NCI-H446 treated with DMSO at 0.1 percent for 48 hours (cell line): ENCODE data around the gene DCST2.
A peak's percentile ranks its signal among the peaks of the same experiment; 100 is the strongest.
"Not testable (repeated sequence)": the region's sequence is repeated elsewhere in the genome, so short reads cannot be mapped to it uniquely, and the experiment has no call there.

Experiments used
- DNase-seq: peaks from one replicate; lab custom pipeline; 2025; lab: John Stamatoyannopoulos, UW

The DCST2 gene

DNA sequence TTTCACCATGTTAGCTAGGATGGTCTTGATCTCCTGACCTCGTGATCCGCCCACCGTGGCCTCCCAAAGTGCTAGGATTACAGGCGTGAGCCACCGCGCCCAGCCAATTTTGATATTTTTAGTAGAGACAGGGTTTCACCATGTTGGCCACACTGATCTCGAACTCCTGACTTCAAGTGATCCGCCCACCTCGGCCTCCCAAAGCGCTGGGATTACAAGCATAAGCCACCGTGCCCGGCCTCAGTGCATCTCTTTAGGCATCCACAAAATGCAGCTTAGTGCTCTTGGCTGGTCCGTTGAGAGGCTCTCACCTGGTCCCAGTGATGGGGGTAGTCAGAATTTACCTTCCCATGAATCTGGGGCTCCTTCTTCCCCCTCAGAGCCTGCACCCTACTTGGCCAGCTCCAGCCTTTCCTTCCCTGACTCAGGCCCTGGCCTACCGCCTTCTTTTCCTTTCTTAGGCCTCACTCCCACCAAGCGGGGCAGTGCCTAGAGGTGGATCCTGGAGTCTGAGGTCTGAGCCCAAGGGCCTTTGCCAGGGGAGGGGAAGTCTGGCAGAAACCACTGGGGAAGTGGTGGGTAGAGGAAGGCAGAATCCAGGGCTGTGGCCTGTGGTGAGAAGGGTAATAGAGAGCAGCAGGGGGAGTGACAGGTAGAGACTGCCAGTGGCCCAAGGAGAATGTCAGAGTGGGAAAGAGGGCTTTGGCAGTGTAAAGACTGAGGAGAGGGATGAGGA is 36.4 kb downstream of the DCST2 start:
- no peak for DNase-seq

- DNase-seq, result peak; percentile 20
These were observed 38.1 kb downstream of the DCST2 start for GRCh38 chr1:154995301-154995983.

DNA sequence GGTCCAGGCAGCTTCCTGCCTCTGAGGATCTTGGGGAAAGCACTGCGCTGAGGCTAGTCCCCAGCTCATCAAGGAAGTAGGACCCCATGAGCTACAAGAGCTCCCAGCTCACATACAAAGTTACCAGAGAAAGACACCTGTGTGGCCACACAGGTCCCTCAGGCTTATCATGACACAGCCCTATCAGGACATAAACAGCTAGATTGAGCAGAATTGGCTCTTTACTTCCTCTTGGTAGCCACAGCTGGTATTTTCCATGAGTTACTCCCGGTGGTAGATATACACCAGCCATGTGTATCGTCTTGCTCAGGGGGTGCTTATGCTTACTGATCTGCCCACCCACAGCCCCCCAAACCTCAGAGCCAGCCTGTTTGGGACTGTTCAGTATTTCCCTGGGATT is 39.0 kb downstream of the DCST2 start:
- DNase-seq, result no peak

- DNase-seq, result no peak
These were observed 39.4 kb downstream of the DCST2 start for GRCh38 chr1:154994269-154994587.

- DNase-seq, result no peak
These were observed 39.9 kb downstream of the DCST2 start, which contains the start of gene LENEP for GRCh38 chr1:154993572-154994268. TSS of gene LENEP (plus strand) at chr1:154993586. CDS start at chr1:154993608, 22 bp downstream.

GRCh38 chr1:154992721-154993571 is 40.6 kb downstream of the DCST2 start:
- DNase-seq, result no peak

DNA sequence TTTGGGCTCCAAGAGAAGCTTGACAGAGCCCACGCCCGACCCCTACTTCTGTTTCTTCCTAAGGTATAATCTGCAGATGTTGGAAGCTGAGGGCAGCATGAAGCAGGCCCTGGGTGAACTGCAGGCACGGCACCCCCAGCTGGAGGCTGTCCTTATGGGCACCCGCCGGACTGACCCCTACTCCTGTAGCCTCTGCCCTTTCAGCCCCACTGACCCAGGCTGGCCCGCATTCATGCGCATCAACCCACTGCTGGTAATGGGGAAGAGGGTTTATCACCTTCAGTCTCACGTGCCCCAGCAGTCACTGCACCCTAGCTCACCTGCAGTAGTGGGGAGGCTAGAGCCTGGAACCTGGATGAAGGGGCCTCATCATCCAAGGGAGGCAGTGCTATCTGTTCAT is 43.3 kb downstream of the DCST2 start:
- DNase-seq, result no peak

DNA sequence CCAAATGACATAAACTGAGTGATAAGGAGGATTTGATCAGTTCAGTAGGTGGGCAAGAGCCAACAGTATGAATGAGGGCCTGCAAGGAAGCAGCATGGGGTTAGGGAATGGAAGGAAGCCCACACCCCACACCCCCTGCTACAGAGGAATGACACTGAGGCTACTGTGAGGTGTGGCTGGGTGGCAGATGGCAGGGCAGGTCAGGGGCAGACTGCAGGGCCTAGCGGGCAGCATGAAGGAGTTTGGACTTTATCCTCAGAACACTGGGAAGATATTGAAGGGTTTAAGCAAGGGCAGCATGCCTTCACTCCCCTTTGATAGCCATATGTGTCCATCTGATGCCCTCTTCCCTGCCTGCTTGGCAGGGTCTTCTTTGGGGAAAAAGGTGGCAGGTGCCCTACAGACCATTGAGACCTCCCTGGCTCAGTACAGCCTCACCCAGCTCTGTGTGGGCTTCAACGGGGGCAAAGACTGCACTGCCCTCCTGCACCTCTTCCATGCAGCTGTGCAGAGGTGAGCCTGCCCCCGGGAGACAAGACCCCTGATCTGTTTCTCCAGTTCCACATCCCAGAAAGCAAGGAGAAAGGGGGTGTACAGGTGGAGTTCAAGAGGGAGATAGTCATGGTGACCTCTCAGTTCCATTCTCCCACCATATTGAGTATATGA is 44.3 kb downstream of the DCST2 start:
- DNase-seq, result no peak

DNA sequence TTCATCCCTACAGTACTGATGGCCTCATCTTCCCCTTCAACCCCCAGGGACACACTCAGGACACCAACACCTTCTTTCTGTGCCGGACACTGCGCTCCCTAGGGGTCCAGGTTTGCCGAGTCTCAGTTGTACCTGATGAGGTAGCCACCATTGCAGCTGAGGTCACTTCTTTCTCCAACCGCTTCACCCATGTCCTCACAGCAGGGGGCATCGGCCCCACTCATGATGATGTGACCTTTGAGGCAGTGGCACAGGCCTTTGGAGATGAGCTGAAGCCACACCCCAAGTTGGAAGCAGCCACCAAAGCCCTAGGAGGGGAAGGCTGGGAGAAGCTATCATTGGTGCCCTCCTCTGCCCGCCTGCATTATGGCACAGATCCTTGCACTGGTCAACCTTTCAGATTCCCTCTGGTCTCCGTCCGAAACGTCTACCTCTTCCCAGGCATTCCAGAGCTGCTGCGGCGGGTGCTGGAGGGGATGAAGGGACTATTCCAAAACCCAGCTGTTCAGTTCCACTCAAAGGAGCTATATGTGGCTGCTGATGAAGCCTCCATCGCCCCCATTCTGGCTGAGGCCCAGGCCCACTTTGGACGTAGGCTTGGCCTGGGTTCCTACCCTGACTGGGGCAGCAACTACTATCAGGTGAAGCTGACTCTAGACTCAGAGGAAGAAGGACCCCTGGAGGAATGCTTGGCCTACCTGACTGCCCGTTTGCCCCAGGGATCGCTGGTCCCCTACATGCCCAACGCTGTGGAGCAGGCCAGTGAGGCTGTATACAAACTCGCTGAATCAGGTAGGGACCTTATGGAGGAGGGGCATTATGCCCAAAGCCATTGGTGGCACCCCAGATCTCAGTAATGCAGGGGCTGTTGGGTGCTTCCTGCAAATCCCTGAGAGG is 45.3 kb downstream of the DCST2 start:
- DNase-seq, result no peak

DNA sequence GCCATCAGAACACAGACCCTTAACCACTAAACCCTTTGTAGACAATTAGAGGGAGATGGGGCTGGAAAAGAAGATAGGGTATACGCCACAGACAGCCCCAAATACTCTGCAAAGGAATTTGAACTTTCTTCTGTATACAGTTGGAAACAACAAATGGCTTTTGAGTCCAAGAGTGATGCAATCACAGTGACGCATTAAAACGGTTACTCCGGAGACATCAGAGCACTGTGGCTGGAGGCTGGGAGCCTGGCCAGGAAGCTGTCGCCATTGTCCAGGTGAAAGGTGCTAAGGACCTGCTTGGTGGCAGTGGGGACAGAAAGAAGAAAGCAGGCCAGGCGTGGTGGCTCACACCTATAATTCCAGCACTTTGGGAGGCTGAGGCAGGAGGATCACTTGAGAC is 46.3 kb downstream of the DCST2 start:
- no peak for DNase-seq

DNA sequence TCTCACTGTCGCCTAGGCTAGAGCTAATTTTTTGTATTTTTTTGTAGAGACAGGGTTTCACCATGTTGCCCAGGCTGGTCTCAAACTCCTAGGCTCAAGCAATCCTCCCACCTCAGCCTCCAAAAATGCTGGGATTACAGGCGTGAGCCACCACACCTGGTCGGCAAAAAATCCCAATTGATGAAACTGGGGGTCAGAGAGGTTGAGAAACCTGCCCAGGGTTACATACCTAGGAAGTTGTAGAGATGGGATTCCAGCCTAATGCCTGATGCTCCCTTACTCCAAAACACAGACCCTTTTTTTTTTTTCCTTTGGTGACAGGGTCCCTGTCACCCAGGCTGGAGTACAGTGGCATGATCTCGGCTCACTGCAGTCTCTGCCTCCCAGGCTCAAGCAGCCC is 46.8 kb downstream of the DCST2 start:
- DNase-seq, result not testable (repeated sequence)

GRCh38 chr1:154983776-154984466 is 49.7 kb downstream of the DCST2 start:
- no peak for DNase-seq

DNA sequence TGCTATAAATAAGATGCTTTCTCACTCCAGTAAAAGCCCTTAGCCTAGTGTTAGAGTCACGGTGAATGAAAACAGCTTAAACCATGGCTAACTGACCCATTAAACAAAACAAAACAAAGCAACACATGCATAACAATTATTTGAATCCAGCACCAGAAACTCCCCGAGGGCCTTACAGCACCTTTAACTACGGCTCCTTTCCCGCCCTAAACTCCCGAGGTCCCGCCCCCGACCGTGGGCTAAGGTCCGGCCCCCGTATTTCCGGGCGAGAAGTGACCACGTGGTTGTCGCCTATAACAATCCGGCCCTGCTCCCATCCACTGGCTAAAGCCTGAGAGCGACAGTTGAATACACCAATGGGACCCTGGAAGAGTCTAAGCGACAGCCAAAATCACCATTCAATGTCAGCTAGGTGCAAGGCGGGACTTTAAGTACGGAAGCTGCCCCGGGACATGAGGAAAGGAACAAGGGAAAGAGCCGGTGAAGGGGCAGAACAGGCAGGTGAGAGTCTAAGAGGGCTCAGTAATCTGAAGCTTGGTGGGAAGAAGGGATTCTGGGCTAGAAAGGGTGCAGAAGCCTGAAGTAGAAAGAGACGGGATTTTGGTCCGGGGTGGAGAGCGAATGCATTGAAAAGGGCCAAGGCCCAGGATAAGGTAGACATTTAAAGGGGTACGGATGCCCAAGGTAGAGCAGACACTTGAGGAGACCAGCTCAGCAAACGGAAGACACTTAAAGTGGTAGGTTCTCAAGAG is 50.5 kb downstream of the DCST2 start, which contains the start of gene FLAD1:
FLAD1 (plus strand) TSS at position 448 of the 752 bp plus-strand sequence. CDS start 351 bp downstream, outside the sequence.
- DNase-seq, result peak; percentile 100

DNA sequence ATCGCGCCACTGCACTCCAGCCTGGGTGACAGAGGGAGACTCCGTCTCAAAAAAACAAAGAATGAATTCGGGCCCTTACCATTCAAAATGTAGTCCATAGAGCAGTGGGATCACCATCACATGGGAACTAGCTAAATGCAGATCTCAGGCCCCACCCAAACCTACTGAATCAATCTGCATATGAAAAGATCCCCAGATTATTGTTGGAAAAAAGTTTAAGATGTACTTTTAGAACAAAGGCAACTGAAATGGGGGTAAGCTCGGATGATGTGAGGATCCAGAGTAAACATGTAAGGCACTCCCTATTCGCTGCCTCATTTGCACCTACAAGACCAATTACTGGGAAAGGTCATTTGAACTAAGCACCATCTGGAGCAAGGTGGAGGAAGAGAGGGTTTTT is 51.2 kb downstream of the DCST2 start:
- DNase-seq, result no peak

DNA sequence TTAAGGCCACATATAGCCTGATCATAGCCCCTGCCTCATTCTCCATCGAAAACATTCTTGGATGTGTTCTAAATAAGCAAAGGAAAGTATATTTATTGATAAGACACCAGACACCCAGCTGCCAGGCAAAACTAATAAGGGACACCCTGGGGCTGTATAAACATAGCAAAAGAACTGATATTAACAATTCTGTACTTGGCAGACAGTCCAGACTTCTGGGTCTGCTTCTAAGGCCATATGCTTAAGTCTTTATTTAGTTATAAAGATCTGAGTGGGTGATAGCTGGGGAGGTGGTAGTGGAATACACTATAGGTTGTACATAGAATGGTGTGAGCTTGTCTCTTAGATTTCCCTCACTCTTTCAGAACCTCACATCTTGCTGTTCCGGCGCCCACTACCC is 55.2 kb downstream of the DCST2 start:
- no peak for DNase-seq

DNA sequence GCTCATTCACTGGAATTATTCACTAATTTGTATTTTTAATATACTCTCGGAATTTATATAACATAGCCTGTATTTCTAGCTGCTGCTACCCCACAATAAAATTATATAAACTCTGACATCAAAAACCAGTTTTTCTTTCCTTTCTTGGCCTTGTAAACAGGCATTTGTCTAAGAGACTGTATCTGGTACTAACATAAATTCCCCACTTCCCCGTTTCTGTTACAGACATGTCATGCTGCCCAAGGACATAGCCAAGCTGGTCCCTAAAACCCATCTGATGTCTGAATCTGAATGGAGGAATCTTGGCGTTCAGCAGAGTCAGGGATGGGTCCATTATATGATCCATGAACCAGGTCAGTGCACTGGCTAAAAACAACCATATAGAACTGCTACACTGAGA is 55.8 kb downstream of the DCST2 start:
- DNase-seq, result not testable (repeated sequence)

DNA sequence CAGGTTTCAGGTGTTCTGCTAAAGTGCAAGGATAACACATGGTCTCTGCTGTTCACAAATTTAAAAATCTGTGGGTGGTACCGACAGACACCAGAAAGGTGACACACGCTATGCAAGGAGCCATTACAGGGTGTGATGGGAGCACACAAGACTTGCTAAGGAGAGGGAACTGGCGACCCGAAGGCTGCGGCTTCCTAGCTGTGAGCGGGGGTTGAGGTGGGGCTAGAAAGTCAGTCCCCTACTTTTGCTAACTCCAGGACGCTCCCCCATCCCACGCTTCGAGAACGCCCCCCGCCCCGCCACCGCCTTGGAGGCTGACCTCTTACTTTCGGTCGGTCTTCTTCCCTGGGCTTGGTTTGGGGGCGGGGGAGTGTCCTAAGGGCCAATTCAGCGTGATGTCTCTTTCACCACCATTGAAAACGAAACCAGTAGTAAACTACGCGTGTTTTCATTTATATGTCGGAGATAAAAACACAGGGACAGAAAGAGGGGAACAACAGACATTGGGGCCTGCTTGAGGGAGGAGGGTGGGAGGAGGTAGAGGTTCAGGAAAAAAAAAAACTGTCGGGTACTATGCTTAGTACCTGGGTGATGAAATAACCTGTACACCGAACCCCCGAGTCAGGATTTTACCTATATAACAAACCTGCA is 58.0 kb downstream of the DCST2 start:
- no peak for DNase-seq

DNA sequence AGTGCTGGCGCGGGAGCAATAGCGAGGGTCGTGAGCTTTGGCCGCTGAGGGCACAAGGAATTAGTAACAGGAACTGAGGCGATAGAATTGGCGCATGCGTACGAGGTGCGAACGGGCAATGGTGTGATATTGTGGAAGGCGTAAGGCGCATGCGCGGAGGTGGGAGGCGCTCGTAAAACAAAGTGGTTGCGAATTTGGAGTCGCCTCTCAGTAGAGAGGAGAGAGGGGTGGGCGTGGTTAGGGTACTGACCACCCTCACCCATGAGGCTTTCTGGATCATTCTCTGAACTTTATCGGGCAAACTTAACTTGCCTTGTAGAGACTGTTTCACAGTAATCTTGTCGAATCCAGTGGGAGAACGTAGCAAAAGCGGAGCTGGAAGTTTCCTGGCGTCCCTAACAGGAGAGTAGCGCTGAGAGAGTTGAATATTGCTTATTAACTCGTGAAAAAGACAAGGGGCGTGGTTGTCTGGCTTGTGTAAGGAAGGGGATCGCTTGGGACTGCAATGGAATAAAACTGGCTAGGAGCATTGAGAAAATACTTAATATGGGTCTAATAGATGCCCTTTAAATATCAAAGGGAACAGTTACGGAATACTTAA is 58.7 kb downstream of the DCST2 start:
- DNase-seq, result peak; percentile 96
